ENCODE measurements around the gene APOBEC4. TPM values are rescaled to one million over a fixed set of nuclear protein-coding genes. Genes with fewer than 3 reads are reported as not detected.

APOBEC4 gene
- total RNA-seq, 2 donors from 2014 or later, result not detected

GRCh38 chr1:183648042-183648441, 5.1 kb downstream of the APOBEC4 start:
- intact Hi-C loops (cut with DNase I), result no loop called here
- no peak overlapping the region for H3K9ac ChIP-seq (ENCODE audit: low read depth in 2 of 2, low read length in 2 of 2)
- TF ChIP-seq CTCF (IDR thresholded peaks at IDR 0.05), result no peak
- DNase-seq, result no peak
- peaks cover 4% of the 10 kb centered on the region for H3K4me1 ChIP-seq
- no peak overlapping the region for H3K4me3 ChIP-seq
- no peaks in the 10 kb centered on the region for H3K27me3 ChIP-seq
- no peak overlapping the region for H3K27ac ChIP-seq
- H3K9me3 ChIP-seq, result no peaks in the 10 kb centered on the region
- no peaks in the 10 kb centered on the region for H3K36me3 ChIP-seq

- TF ChIP-seq CTCF (IDR thresholded peaks at IDR 0.05), result no peak
- Histone ChIP-seq H3K4me3 (no peak overlapping the region), H3K9me3 (no peaks in the 10 kb centered on the region), H3K27me3 (no peaks in the 10 kb centered on the region), H3K36me3 (no peaks in the 10 kb centered on the region), H3K27ac (no peak overlapping the region), H3K4me1 (no peaks in the 10 kb centered on the region), H3K9ac (ENCODE audit: low read depth in 2 of 2, low read length in 2 of 2) (no peak overlapping the region)
- DNase-seq, result no peak
- intact Hi-C loops (cut with DNase I), result no loop called here
Measured at GRCh38 chr1:183646776-183647175, 6.3 kb downstream of the APOBEC4 start.

GRCh38 chr1:183645531-183645930, 7.6 kb downstream of the APOBEC4 start:
- no peak for TF ChIP-seq CTCF (IDR thresholded peaks at IDR 0.05)
- intact Hi-C loops (cut with DNase I), result no loop called here
- Histone ChIP-seq H3K27me3 (no peaks in the 10 kb centered on the region), H3K4me1 (no peaks in the 10 kb centered on the region), H3K27ac (no peak overlapping the region), H3K36me3 (no peaks in the 10 kb centered on the region), H3K4me3 (no peak overlapping the region), H3K9me3 (no peaks in the 10 kb centered on the region), H3K9ac (ENCODE audit: low read depth in 2 of 2, low read length in 2 of 2) (no peak overlapping the region)
- DNase-seq, result no peak

GRCh38 chr1:183642166-183642565, 10.9 kb downstream of the APOBEC4 start:
- Histone ChIP-seq H3K27me3 (no peaks in the 10 kb centered on the region), H3K9me3 (no peaks in the 10 kb centered on the region), H3K27ac (no peak overlapping the region), H3K4me3 (no peak overlapping the region), H3K4me1 (no peaks in the 10 kb centered on the region), H3K9ac (ENCODE audit: low read depth in 2 of 2, low read length in 2 of 2) (no peak overlapping the region), H3K36me3 (no peaks in the 10 kb centered on the region)
- DNase-seq, result no peak
- intact Hi-C loops (cut with DNase I), result no loop called here
- TF ChIP-seq CTCF (IDR thresholded peaks at IDR 0.05), result no peak

GRCh38 chr1:183640193-183640592, 12.9 kb downstream of the APOBEC4 start:
- Histone ChIP-seq H3K9me3 (no peaks in the 10 kb centered on the region), H3K27ac (no peak overlapping the region), H3K4me1 (no peaks in the 10 kb centered on the region), H3K36me3 (no peaks in the 10 kb centered on the region), H3K4me3 (no peak overlapping the region), H3K27me3 (no peaks in the 10 kb centered on the region), H3K9ac (ENCODE audit: low read depth in 2 of 2, low read length in 2 of 2) (no peak overlapping the region)
- no peak for TF ChIP-seq CTCF (IDR thresholded peaks at IDR 0.05)
- intact Hi-C loops (cut with DNase I), result no loop called here
- DNase-seq, result no peak

Data from colonic mucosa (tissue), 4 donors.